Lung (tissue), 12 donors: ENCODE results near the gene CDC34. TPM values are rescaled to one million over a fixed set of nuclear protein-coding genes. Genes with fewer than 3 reads are reported as not detected.
A peak's percentile ranks its signal among the peaks of the same experiment; 100 is the strongest.

Source experiments
- ATAC-seq: fragments of 200-7000 bp; cut with Tn5 transposase; one replicate; pipeline ENCODE4 v1.9.1; 2020; ENCODE audit warnings: moderate number of reproducible peaks; ENCODE audit not compliant: insufficient read depth, low FRiP score
- DNase-seq, 3 donors: peaks; one replicate each; pipeline ENCODE4 v3.0.0-alpha.2; 2013 to 2017
- H3K27ac ChIP-seq, 2 donors: one replicate each; pipeline ENCODE4 v1.5.1; 2013; ENCODE audit warnings: mild to moderate bottlenecking in 2 of 2, moderate library complexity in 2 of 2, control low read depth in 1 of 2, inconsistent platforms in 1 of 2, low read depth in 1 of 2, low read length in 1 of 2
- H3K27me3 ChIP-seq, 3 donors: one replicate each; pipeline ENCODE4 v1.5.1; 2013; ENCODE audit warnings: low read length in 2 of 3; ENCODE audit not compliant: control insufficient read depth in 3 of 3, insufficient read depth in 3 of 3
- H3K36me3 ChIP-seq, 4 donors: one replicate each; pipeline ENCODE4 v1.5.1; 2013; ENCODE audit warnings: low read length in 4 of 4, mild to moderate bottlenecking in 1 of 4, moderate library complexity in 1 of 4; ENCODE audit not compliant: control insufficient read depth in 4 of 4, insufficient read depth in 4 of 4
- H3K4me1 ChIP-seq, 5 donors: one replicate each; pipeline ENCODE4 v1.5.1; 2013; ENCODE audit warnings: low read length in 5 of 5, mild to moderate bottlenecking in 2 of 5, moderate library complexity in 1 of 5; ENCODE audit not compliant: control insufficient read depth in 5 of 5, insufficient read depth in 5 of 5
- H3K4me3 ChIP-seq: one replicate; pipeline ENCODE4 v1.5.1; 2013; ENCODE audit warnings: mild to moderate bottlenecking, control low read depth, moderate library complexity
- H3K9ac ChIP-seq, 2 donors: one replicate each; pipeline ENCODE4 v1.5.1; 2013; ENCODE audit warnings: low read length in 2 of 2, control low read depth in 1 of 2; ENCODE audit not compliant: insufficient read depth in 1 of 2
- H3K9me3 ChIP-seq, 4 donors: one replicate each; pipeline ENCODE4 v1.5.1; 2013; ENCODE audit warnings: low read length in 3 of 4, mild to moderate bottlenecking in 1 of 4, moderate library complexity in 1 of 4; ENCODE audit not compliant: control insufficient read depth in 4 of 4, insufficient read depth in 3 of 4
- WGBS, 2 donors: extraction: QIAGEN DNeasy Blood & Tissue Kit; methylation state at CpG; one replicate each; pipeline ENCODE4 v1.1.7; 2013; 5-methylcytosine and 5-hydroxymethylcytosine counted together
- polyA plus RNA-seq, 2 donors: library from polyadenylated mRNA; stranded (reverse); fragments of 200-250 nt; gene quantifications; one replicate each; pipeline ENCODE4 v1.2.1, GENCODE V29; 2013
- total RNA-seq, 2 donors: library from RNA; depleted of rRNA in 1 of 2; stranded (reverse); fragments of >200 nt in 1 of 2; gene quantifications; one replicate each; pipeline ENCODE4 v1.2.1, GENCODE V29; 2014 to 2021
- TF ChIP-seq, protein P1 (sequence below): IDR thresholded peaks from 2 replicates; pipeline ENCODE4 v1.5.1; 2012; ENCODE audit warnings: mild to moderate bottlenecking; ENCODE audit errors: control extremely low read depth, extremely low read depth
- donor health status: control.
- donor health status: control.
- donor health status: Bipolar disorder and iron deficiency.
- donor health status: healthy.
- donor health status: DM: yes; HTN: yes; CAD: no.

Gene CDC34
- total and polyA plus RNA-seq, 4 donors = 42.9 to 89.1 (median 60.1) TPM

DNA sequence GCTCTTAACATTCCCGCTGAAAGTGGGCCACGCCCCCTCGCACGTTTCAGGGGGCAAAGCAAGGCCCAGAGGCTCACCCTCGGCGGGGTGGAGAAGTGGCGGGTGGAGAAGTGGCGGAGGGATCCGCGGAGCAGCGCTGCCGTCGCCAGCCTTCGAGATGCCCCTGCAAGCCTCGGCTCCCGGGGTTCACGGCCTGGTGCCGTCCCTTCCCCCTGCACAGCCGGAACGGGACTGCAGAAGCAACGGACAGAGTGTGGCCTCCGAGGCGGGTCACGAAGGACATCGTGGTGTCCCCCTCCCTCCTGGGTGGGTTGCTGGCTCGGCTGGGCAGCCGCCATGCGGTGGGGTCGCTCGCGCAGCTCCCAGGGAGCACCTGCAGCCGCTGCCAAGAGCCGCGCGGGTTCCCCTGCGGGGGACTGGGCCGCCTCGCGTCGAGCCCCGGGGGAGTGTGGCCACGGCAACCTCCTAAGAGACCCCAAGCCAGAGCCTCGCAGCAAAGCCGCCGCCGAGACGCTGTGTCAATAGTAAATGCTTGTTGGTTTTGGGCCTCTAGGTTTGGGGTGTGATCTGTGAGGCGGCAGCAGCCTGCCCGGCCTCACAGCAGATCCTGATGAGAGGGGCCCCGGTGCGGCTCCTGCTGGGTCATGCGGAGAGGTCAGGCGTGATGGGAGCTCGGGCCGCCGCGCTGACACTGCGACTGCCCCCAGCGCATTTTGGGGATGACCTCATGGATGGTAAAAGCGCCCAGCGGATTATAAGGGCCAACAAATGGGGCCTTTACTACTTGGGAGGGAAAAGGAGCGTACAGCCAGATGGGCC lies 18.8 kb upstream of the CDC34 start:
- Histone ChIP-seq H3K4me3 (no peak overlapping the region), H3K27ac (peak overlapping the region in 1 of 2 donors; percentile 44), H3K27me3 (no peaks in the 10 kb centered on the region), H3K9ac (no peak overlapping the region), H3K9me3 (no peaks in the 10 kb centered on the region), H3K4me1 (peaks cover 0 to 28% (median 9%) of the 10 kb centered on the region in 5 donors), H3K36me3 (peaks cover 0 to 7% (median 5%) of the 10 kb centered on the region in 4 donors)
- DNase-seq (peak; percentile 73 to 88 (median 86)), ATAC-seq (no peak)
- TF ChIP-seq, protein P1, sequence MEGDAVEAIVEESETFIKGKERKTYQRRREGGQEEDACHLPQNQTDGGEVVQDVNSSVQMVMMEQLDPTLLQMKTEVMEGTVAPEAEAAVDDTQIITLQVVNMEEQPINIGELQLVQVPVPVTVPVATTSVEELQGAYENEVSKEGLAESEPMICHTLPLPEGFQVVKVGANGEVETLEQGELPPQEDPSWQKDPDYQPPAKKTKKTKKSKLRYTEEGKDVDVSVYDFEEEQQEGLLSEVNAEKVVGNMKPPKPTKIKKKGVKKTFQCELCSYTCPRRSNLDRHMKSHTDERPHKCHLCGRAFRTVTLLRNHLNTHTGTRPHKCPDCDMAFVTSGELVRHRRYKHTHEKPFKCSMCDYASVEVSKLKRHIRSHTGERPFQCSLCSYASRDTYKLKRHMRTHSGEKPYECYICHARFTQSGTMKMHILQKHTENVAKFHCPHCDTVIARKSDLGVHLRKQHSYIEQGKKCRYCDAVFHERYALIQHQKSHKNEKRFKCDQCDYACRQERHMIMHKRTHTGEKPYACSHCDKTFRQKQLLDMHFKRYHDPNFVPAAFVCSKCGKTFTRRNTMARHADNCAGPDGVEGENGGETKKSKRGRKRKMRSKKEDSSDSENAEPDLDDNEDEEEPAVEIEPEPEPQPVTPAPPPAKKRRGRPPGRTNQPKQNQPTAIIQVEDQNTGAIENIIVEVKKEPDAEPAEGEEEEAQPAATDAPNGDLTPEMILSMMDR = no peak
- 57 to 59% methylated on average over 58 to 62 of the region's 62 CpGs for WGBS, 2 donors

DNA sequence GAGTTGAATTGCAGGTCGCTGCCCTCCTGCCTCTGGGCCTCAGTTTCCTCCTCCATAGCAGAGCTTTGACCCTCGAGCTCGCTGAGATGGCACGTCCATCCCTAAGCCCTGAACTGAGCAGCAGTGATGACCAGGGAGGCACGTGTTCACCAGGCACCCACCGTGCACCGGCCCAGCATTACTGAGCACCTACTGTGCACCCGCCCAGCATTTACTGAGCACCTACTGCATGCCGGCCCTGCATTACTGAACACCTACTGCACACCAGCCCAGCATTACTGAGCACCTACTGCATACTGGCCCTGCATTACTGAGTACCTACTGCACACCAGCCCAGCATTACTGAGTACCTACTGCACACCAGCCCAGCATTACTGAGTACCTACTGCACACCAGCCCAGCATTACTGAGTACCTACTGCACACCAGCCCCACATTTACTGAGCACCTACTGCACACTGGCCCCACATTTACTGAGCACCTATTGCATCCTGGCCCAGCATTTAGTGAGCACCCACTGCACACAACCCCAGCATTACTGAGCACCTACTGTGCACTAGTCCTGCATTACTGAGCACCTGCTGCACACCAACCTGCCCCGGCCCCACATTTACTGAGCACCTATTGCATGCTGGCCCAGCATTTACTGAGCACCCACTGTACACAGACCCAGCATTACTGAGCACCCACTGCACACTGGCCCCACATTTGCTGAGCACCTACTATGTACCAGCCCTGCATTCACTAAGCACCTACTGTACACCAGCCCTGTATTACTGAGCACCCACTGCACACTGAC lies 18.0 kb upstream of the CDC34 start:
- WGBS, 2 donors = 88 to 91% methylated on average over 10 of the region's 10 CpGs
- H3K27me3 ChIP-seq = no peaks in the 10 kb centered on the region
- H3K36me3 ChIP-seq = peaks cover 0 to 7% (median 5%) of the 10 kb centered on the region in 4 donors
- H3K4me1 ChIP-seq = peaks cover 0 to 20% (median 4%) of the 10 kb centered on the region in 5 donors
- DNase-seq (no peak), ATAC-seq (no peak)
- H3K4me3 ChIP-seq = no peak overlapping the region
- H3K9me3 ChIP-seq = no peaks in the 10 kb centered on the region
- no peak overlapping the region for H3K27ac ChIP-seq
- TF ChIP-seq, protein P1 = no peak
- no peak overlapping the region for H3K9ac ChIP-seq

DNA sequence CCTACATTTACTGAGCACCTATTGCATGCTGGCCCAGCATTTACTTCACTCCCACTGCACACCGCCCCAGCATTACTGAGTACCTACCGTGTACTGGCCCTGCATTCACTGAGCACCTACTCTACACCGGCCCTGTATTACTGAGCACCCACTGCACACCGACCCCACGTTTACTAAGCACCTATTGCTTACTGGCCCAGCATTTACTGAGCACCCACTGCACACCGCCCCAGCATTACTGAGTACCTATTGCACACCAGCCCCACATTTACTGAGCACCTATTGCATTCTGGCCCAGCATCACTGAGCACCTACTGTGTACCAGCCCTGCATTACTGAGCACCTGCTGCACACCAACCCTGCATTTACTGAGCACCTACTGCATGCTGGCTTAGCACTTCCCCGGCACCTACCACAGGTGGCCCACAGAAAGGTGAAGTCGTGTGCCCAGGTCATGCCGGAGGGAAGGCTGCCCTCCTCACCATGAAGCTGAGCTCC lies 17.3 kb upstream of the CDC34 start:
- Histone ChIP-seq H3K4me1 (peaks cover 0 to 18% (median 4%) of the 10 kb centered on the region in 5 donors), H3K9me3 (no peaks in the 10 kb centered on the region), H3K27ac (no peak overlapping the region), H3K36me3 (peaks cover 0 to 7% (median 2%) of the 10 kb centered on the region in 4 donors), H3K9ac (no peak overlapping the region), H3K4me3 (no peak overlapping the region), H3K27me3 (no peaks in the 10 kb centered on the region)
- no peak for ATAC-seq
- TF ChIP-seq, protein P1 = no peak
- DNase-seq = no peak
- 97 to 99% methylated on average over 9 of the region's 9 CpGs for WGBS, 2 donors
